GM19238 (cell line): ENCODE results near the gene ANKS1A.

ENCODE experiments used
- DNase-seq: peaks from one replicate; pipeline ENCODE4 v3.0.0; 2011; ENCODE audit warnings: low spot score; ENCODE audit not compliant: insufficient read length

ANKS1A gene

DNA sequence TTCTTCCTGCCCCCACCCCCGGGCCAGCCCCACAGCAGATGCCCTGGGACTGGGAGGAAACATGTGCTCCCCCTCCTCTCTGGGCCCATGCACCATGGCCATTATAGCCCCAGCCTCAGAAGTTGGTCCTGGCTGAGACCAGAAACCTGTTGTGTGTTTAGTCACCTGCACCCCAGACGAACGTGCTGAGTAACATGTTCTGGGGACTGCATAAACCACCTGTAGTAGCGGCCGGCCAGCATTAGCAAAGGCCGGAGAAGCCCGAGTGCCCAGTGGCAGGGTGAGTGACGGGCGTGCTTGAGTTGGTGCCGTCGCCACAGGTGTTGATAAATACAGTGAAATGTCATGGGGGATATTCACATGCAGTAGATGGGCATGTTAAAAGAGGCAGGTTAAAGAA, 178.2 kb downstream of the ANKS1A start:
- DNase-seq = no peak

DNA sequence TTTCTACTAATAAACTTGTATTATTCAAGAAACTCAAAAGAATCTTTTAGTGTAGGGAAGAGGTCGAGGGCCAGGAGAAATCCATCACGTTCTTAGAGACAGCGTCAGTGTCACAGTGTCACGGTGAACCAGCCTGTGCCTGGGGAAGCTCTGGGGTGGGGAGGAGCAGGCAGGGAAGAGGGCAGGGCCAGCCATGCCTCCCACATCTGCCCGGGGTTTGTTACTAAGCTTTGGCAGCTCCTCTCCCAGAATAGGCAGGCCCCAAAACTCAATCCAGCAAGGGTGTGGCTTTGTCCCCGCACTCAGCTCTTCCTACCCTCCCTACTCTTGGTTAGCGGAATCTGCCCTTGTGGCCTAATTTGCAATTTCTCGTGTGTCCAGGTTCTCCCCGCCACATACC, 179.2 kb downstream of the ANKS1A start:
- DNase-seq = no peak

DNA sequence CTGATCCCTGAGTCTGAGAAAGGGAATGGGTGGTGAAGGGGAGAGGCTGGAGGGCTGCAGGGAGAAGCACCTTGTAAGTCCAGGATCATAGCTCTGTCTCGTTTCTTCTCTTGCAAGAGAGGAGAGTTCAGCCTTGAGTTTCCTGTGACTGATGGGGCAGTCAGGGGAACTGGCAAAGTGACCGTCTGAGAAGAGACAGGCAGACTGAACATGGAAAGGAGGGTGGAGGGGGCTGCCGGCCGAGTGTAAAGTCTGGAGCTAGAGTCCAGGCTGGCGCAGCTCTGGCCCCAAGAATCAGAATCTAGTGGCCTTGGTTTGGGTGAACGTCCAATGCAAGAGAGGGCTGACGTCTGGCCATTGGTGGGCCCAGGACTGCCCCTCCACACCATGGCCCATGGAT, 179.6 kb downstream of the ANKS1A start:
- DNase-seq = no peak

DNA sequence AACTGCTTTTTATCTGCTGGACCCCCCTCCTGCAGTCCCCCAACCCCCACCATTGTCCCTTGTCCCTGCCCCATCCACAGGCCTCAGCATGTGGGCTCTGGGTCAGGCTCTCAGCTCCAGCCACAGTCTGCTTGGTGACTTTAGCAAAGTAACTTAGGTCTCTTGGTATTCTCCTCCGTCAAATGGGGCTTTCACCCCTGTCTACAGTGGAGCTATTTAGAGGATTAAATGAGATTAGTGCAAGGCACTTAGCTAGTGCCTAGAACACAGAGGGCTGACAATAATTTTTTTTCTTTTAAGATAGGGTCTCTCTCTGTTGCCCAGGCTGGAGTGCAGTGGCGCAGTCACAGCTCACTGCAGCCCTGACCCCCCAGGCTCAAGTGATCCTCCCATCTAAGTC, 180.2 kb downstream of the ANKS1A start:
- DNase-seq = no peak

DNA sequence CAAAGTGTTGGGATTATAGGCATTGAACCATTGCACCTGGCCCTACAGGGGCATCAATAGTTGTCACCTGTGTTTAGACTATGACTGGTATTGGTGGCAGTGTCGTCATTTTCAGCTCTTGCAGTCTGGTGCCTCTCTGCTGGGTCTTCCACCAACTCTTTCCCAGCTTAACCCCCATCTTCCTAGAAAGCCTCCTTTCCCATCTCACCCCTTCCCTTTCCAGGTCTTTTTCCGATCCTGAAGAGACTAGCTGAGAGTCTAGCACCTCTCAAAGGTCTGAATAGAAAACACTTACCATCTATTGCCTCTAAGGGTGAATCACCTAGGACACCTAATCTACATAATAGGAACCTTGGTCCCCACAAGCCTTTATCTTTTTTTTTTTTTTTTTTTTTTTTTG, 181.1 kb downstream of the ANKS1A start:
- no peak for DNase-seq

DNA sequence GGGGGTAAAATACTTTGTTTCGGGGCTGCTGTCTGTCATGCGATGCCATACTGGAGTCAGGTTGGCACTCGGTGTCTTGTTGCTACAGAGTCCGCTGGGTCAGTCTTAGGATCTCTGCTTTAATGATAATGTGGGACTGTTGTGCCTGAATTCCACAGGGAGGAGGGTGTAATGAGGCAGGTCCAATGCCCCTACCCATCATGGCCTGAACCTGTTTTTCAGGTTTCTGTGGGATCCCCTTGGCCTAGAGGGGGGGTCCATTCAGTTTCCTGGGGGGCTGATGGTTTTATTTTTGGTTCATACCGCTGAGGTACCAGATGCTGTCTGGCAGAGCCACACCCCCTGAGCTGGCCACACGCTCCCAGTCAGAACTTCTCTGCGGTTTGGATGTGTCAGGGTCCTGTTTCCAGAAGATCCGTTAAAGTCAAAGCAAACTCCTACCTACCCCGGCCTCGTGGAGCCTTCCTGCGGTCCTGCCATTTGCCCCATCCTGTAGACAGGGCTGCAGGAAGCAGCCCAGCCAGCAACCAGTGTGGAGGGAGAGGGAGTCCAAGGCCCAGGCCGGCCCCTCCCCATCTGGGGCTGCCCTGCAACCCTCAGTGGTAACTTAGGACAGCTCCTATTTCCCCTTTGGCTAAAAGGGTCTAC, 182.4 kb downstream of the ANKS1A start:
- no peak for DNase-seq

DNA sequence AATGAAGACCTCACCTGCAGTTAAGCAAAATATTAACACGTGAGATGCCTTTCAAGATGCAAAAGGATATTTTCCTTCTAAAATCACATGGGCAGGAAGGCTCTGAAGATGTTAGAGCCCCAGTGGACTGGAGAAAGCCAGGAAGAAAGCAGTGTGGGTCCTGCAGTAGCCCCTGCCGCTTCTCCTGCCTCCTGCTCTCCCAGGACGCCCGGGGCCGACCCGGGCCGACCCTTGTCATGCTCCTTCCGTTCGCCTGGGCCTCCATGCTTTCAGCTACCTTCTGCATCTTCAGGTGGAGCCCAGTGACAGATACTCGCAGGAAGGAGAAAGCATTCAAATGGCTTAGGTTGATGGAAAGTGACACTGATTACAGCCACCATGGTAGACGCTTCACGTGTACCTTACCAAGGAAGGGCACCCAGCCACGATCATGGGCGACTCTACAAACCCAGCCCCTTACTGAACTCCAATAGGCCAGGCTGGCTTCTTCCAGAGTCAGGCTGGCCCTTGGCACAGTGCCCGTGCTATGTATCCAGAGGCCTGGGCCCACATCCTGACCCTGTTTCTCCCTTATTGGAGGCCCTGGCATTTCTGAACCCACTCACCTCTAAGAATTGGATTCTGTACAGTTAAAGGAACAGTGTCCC, 183.1 kb downstream of the ANKS1A start:
- DNase-seq = no peak

DNA sequence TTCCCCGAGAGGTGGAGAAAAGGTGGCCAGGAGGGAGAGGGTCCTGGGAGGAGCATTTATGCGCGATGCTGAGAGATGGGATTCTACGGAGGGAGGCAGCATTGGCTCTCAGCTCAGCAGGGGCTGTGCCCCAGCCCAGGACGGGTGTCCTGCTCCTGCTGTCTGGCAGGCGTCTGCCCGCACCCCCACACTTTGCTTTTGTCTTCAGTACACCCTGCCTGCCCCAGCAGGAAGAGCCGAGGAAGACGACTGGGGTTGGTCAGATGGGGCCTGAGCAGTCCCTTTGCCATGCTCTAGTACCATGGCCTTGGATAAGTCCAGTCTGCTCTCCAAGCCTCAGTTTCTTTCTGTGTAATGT, 183.6 kb downstream of the ANKS1A start:
- DNase-seq = no peak

DNA sequence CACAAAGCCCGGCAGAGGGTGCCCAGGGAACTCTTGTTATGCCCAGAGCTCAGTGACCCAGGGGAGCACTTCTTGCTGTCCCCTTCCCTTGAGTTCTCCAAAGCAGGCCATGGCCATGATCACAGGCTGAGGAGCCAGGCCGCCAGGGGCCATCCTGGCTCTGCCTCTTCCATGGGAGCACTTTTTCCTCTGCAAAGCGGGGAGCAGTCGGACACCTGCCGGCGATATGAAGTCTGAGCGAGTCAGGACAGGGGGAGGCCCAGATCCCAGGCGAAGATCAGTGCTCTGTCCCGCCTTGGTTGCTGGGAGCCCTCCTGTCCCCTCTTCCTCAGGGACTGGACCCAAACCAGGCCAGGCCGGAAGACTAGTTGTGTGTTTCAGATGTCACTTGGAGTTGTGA, 184.2 kb downstream of the ANKS1A start:
- no peak for DNase-seq

DNA sequence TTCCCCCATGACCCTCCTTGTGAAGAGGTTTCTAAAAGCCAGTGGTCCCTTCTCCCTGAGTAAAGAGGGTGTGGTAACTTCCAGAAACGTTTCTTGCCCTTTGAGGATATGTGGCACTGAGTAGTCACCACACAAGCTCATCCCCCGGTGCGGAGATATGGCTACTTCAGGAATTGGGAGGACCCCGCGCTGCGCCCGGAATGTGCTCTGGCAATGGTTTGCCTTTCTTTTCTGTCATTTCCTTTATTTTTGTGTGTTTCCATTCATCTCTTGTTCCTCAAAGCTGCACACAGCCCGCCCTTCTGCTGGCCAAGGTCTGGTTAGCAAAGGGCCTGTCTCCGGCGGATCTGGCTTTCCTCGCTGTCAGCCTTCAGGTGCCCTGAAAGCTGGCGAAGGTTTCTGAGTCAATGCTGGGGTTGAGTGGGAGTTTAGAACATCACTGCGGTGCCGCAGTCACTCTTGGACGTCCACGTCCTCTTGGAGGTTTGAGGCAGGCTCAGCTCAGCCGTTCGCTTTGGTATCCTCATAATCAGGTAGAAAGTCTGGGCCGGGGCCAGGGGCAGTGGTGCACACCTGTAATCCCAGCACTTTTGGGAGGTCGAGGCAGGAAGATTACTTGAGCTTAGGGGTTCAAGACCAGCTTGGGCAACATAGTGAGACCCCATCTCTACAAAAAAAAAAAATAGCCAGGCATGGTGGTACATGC, 184.9 kb downstream of the ANKS1A start:
- no peak for DNase-seq

DNA sequence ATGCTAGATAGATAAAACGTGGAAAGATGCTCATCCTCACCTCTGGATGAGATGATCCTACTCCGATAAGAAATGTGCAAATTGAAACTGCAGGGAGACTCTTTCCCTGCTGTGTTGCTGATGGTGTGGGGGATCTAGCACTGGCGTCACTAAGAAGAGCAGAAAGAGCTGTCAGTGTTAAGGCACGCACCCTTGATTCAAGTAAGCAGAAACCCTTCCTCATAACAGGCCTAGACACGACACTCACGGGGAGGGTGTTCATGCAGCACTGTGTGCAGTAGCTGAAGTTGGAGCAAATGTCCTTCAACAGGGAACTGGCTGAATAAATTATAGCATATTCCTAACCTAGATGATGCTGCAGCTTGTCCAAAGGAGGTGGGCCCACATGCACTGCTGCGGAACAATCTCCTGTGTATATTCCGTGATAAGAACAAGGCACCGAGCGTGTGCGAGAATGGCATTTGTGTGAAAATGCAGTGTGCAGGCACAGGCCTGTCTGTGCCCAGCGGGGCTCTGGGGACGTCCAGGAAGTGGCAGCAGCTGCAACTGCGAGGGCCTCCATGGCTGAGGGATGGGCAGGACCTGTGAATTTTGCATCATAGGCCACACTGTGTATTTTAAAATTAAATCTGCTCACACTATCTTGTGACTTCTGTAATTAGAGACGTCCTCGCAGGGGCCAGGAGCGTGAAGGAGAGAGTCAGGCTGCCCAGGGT, 188.1 kb downstream of the ANKS1A start:
- no peak for DNase-seq

DNA sequence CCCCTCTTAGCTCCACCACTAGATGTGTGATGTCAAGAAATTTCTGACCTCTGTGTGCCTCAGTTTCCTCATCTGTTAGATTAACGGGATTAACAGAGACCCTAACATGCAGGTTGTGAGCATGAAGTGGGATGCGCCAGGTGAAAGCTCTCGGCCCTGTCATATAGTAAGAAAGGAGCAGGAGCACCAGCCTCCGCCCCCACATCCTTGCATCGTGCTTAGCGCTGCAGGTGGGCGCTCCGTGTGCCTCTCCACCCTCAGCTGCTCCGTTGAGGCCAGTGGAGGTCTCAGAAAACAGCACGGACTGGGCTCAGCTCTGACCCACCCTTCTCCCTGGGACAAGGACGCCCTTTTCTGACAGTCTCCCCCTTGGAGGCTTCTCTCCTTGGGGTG, 188.7 kb downstream of the ANKS1A start:
- DNase-seq = no peak

DNA sequence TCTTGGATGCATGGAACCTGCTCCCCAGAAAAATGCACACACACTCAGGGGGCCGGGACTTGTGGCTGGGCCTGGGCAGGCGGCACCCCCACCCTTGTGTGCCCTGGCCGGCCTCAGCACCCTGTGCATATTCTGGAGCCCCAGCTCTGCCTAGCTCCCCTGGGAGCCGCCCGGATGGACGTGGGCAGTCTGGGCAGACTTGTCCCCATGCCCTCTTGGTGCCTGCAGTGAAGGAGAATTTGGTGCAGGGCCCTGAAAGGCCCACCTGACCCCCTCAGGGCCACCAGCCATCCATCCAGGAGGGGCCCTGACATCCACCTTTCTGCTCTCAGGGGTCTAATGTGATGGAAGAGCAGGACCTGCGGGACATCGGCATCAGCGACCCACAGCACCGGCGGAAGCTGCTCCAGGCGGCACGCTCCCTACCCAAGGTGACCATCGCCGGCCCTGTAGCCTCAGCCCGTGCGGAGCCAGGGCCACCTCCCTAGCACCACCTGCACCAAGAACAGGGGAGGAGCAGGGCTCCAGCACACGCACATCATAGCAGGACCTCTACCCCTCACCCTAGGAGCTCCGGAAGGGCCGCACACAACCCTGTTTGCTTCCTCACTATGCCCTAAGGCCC, 189.3 kb downstream of the ANKS1A start:
- no peak for DNase-seq

DNA sequence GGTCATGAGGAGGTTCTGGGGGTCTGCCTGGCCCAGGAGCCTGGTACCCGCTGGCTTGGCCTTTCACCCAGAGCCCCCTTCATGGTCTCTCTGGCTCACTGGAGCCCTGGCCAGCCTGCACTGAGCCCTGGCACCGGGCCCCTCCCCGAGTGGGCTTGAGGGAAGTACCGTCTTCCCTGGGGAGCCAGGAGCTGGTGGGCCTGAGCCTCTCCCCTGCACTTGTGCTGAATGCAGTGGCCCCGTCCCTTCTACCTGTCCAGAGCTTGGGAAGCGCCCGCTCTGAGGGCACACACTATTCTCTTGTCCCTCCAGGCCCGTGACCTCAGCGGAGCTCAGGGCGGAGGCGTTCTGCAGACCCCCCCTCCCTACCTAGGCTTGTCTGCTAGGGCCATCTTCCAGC, 189.8 kb downstream of the ANKS1A start:
- DNase-seq = no peak

DNA sequence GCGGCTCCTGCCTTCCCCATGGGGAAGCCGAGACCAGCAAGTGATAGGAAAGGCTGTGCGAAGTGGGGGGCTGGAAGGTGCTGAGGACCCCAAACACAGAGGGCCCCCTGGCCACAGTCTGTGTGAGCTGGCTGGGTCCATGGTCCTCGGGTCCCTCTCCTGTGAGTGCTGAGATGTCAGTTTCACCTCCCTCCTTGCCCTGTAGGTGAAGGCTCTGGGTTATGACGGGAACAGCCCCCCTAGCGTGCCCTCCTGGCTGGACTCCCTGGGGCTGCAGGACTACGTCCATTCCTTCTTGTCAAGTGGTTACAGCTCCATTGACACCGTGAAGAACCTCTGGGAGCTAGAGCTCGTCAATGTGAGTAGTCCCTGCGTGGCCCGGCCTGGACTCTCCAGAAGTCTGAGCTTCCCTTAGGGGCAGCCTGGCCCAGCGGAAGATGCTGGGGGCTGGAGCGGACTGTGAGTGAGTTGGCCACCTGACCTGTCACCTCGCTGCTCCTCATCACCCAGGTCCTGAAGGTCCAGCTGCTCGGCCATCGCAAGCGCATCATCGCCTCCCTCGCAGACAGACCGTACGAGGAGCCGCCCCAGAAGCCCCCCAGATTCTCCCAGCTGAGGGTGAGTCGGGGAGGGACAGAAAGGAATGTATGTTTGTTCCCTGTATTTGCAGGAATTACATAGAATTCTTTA, 190.4 kb downstream of the ANKS1A start:
- no peak for DNase-seq

DNA sequence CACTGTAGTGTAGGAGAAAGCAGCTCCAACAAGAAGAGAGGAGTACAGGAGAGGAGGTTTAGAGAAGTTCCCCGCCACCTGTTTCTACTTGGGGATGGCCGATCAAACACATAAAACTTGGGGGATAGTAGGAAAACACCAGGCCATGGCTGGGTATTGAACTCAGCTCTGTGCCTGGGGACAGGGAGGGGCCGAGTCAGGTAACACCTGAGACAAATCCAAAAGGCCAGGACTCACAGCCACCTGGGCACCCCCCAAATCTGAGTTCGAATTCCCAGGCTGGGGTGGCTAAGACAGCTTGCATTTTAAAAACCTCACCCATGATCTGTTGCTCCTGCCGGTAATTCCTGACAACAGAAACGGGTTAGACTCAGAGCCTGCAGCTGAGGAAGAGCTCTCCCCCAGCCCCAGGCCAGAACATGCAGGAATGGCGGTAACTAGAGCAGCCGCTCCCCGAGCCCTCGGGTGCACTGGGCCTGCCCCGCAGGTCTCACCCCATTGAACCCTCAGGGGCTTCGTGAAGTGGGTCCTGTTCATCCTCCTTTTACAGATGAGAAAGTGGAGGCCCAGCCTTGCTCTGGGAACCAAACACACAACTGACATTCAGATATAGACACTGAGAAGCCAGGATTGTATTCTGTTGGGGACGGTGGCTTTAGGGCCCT, 191.1 kb downstream of the ANKS1A start:
- DNase-seq = no peak

DNA sequence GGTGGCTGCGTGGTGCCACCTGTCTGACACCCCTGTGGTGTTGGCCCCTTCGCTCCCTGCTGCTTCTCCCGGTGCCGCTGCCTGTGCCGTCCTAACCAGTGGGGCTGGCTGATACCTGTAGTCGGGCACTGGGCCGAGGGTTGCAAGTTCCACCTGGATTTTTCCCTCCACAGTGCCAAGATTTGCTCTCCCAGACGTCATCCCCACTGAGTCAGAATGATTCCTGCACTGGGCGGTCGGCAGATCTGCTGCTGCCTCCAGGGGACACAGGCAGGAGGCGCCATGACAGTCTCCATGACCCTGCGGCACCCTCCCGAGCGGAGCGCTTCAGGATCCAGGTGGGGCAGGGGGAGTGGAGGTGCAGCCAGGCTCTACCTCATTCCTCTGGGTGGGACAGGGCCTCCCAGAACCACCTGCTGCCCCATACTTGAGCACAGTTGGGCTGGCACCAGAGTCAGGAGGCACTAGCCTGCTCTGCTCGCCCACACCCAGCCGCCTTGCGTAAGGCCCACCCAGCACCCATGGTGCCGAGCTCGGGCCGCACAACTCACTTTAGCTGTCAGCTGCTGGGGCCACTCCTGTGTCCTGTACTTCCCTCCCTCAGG, 191.9 kb downstream of the ANKS1A start:
- DNase-seq = no peak

DNA sequence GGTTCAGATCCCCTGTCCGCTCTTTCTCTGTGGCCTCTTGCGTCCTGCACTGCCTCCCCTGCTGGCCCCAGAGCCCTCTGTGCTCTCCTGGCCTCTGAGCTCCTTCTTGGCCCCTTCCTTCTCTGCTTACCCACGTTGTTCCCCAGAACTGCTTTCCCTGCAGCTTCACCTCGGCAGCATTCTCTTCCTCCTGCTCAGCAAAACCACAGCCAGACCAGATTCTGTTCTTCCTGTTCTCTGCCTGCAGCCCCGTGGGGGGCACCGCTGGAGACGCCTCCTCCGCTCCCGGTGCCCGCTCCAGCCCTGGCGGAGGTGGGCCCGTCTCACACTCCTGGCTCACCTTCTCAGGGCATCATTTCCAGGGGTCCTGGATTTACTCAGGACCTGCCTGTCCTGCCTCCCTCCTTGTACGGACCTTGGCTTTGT, 192.4 kb downstream of the ANKS1A start:
- no peak for DNase-seq

DNA sequence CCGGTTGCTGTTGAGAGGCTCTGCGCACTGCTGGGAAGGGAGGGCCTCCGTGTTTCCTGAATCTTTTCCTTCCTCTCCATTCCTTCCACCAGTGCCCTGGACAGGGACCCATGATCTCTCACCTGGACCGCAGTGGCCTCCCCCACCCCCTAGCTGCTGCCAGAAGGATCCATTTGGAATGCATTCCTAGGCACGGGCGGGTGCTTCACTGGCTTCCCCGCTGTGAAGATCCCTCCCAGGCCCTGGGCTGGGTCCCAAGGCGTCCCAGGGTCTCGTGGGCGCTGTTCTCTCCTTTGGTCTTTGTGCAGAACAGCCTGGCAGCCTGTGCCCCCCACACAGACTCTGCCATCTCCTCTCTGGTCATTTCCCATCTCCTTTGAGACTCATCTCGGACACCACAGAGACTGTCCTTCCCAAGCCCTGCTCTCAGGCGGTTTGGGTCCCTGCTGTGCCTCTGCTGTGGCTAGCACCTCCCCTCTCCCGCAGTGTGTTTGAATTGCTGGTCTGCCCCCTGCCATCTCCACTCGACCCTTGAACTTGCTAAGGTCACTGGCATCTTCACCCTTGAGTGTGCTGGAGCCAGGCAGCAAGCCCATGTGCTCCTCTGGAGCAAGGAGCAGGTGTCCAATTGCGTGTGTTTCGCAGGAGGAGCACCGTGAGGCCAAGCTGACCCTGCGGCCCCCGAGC, 193.1 kb downstream of the ANKS1A start:
- no peak for DNase-seq
